Measurements from ENCODE around the gene PPP1R7. TPM values are rescaled to one million over a fixed set of nuclear protein-coding genes. Genes with fewer than 3 reads are reported as not detected.

The PPP1R7 gene
- total RNA-seq, 4 donors from 2014 or later = 69.1 to 87.2 (median 73.7) TPM

- WGBS = 93% methylated on average over 14 of the region's 14 CpGs
- no peak for TF ChIP-seq EP300 (IDR thresholded peaks at IDR 0.05)
- TF ChIP-seq, protein P1, sequence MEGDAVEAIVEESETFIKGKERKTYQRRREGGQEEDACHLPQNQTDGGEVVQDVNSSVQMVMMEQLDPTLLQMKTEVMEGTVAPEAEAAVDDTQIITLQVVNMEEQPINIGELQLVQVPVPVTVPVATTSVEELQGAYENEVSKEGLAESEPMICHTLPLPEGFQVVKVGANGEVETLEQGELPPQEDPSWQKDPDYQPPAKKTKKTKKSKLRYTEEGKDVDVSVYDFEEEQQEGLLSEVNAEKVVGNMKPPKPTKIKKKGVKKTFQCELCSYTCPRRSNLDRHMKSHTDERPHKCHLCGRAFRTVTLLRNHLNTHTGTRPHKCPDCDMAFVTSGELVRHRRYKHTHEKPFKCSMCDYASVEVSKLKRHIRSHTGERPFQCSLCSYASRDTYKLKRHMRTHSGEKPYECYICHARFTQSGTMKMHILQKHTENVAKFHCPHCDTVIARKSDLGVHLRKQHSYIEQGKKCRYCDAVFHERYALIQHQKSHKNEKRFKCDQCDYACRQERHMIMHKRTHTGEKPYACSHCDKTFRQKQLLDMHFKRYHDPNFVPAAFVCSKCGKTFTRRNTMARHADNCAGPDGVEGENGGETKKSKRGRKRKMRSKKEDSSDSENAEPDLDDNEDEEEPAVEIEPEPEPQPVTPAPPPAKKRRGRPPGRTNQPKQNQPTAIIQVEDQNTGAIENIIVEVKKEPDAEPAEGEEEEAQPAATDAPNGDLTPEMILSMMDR (IDR thresholded peaks at IDR 0.05) = no peak
- no peak for TF ChIP-seq POLR2A (IDR thresholded peaks at IDR 0.05; ENCODE audit: low read depth)
- TF ChIP-seq POLR2AphosphoS5 (IDR thresholded peaks at IDR 0.05) = no peak
- H3K27me3 ChIP-seq = no peaks in the 10 kb centered on the region
- DNase-seq (ENCODE audit: extremely low spot score) = no peak
- H3K9me3 ChIP-seq = no peaks in the 10 kb centered on the region
- no peak overlapping the region for H3K27ac ChIP-seq (replicated peaks in 1 of 4)
- H3K36me3 ChIP-seq = peaks cover 0 to 23% (median 8%) of the 10 kb centered on the region in 4 donors
- no peaks in the 10 kb centered on the region for H3K4me1 ChIP-seq
- H3K4me3 ChIP-seq = no peak overlapping the region
- intact Hi-C loops (cut with DNase I) = no loop called here
Measured at GRCh38 chr2:241141214-241141770, 9.0 kb upstream of the PPP1R7 start.

DNA sequence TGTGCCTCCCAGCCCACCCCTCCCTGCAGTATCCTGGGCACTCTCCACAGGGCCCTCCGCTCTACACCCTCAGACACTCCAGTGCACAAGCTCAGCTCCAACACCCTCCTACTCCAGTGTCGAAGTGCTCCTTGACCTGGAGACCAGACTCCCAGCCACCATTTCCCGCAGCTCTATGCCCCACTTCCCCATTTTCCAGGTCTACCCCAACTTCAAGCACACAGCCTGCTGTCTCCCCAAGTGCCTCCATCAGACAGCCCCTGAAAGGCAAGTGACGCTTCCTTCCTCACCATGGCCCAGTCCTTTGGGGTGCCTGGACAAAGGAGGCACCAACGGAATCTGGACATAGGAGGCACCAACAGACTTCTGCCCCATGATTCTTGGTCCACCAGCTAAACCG, 8.2 kb upstream of the PPP1R7 start:
- intact Hi-C loops (cut with DNase I) = no loop called here
- H3K27me3 ChIP-seq = no peaks in the 10 kb centered on the region
- H3K4me3 ChIP-seq = no peak overlapping the region
- H3K9me3 ChIP-seq = no peaks in the 10 kb centered on the region
- WGBS = 92% methylated on average over 6 of the region's 6 CpGs
- DNase-seq (ENCODE audit: extremely low spot score) = no peak
- no peak overlapping the region for H3K27ac ChIP-seq (replicated peaks in 1 of 4)
- H3K4me1 ChIP-seq = no peaks in the 10 kb centered on the region
- H3K36me3 ChIP-seq = peaks cover 0 to 19% (median 4%) of the 10 kb centered on the region in 4 donors
- TF ChIP-seq EP300 (IDR thresholded peaks at IDR 0.05) = no peak
- no peak for TF ChIP-seq POLR2A (IDR thresholded peaks at IDR 0.05; ENCODE audit: low read depth)
- TF ChIP-seq POLR2AphosphoS5 (IDR thresholded peaks at IDR 0.05) = no peak
- TF ChIP-seq, protein P1 (IDR thresholded peaks at IDR 0.05) = no peak

GRCh38 chr2:241142593-241142992, 7.7 kb upstream of the PPP1R7 start:
- intact Hi-C loops (cut with DNase I) = no loop called here
- Histone ChIP-seq H3K27me3 (no peaks in the 10 kb centered on the region), H3K4me1 (no peaks in the 10 kb centered on the region), H3K4me3 (no peak overlapping the region), H3K9me3 (no peaks in the 10 kb centered on the region), H3K36me3 (peaks cover 0 to 16% (median 2%) of the 10 kb centered on the region in 4 donors), H3K27ac (replicated peaks in 1 of 4) (no peak overlapping the region)
- TF ChIP-seq EP300 (IDR thresholded peaks at IDR 0.05) (no peak), POLR2AphosphoS5 (IDR thresholded peaks at IDR 0.05) (no peak), POLR2A (IDR thresholded peaks at IDR 0.05; ENCODE audit: low read depth) (no peak)
- TF ChIP-seq, protein P1 (IDR thresholded peaks at IDR 0.05) = no peak
- no peak for DNase-seq (ENCODE audit: extremely low spot score)
- WGBS = 95% methylated on average over 8 of the region's 9 CpGs

- no peak for DNase-seq (ENCODE audit: extremely low spot score)
- 82% methylated on average over 4 of the region's 4 CpGs for WGBS
- Histone ChIP-seq H3K9me3 (no peaks in the 10 kb centered on the region), H3K4me3 (no peak overlapping the region), H3K27me3 (no peaks in the 10 kb centered on the region), H3K36me3 (no peaks in the 10 kb centered on the region), H3K27ac (replicated peaks in 1 of 4) (no peak overlapping the region), H3K4me1 (peaks cover 10 to 22% (median 19%) of the 10 kb centered on the region in 4 donors)
- intact Hi-C loops (cut with DNase I) = loop anchor here (5.0 kb wide), 1 partner anchor 71 kb away; no protein-coding TSS in a partner anchor
- TF ChIP-seq EP300 (IDR thresholded peaks at IDR 0.05) (no peak), POLR2AphosphoS5 (IDR thresholded peaks at IDR 0.05) (no peak), POLR2A (IDR thresholded peaks at IDR 0.05; ENCODE audit: low read depth) (no peak)
- TF ChIP-seq, protein P1 (IDR thresholded peaks at IDR 0.05) = no peak
Measured at GRCh38 chr2:241146286-241146685, 4.0 kb upstream of the PPP1R7 start.

- intact Hi-C loops (cut with DNase I) = loop anchor here (5.0 kb wide), 1 partner anchor 70 kb away; no protein-coding TSS in a partner anchor
- 100% methylated on average over 3 of the region's 3 CpGs for WGBS
- Histone ChIP-seq H3K4me3 (no peak overlapping the region), H3K4me1 (peaks cover 11 to 32% (median 24%) of the 10 kb centered on the region in 4 donors), H3K27ac (replicated peaks in 1 of 4) (no peak overlapping the region), H3K27me3 (no peaks in the 10 kb centered on the region), H3K36me3 (no peaks in the 10 kb centered on the region), H3K9me3 (no peaks in the 10 kb centered on the region)
- no peak for DNase-seq (ENCODE audit: extremely low spot score)
- TF ChIP-seq POLR2AphosphoS5 (IDR thresholded peaks at IDR 0.05) = no peak
- TF ChIP-seq, protein P1 (IDR thresholded peaks at IDR 0.05) = no peak
- TF ChIP-seq POLR2A (IDR thresholded peaks at IDR 0.05; ENCODE audit: low read depth) = no peak
- no peak for TF ChIP-seq EP300 (IDR thresholded peaks at IDR 0.05)
Measured at GRCh38 chr2:241147336-241147735, 2.9 kb upstream of the PPP1R7 start.

Measured in esophagus muscularis mucosa (tissue), 4 donors.